GM12874 (cell line): Measurements from ENCODE around the gene GAS7.

ENCODE experiments used
- TF ChIP-seq, protein P1 (sequence below): IDR thresholded peaks from 2 replicates; pipeline ENCODE4 v1.5.1; 2011; ENCODE audit warnings: low read depth, mild to moderate bottlenecking, control low read depth, low read length, moderate library complexity; ENCODE audit not compliant: insufficient read depth

GAS7 gene

DNA sequence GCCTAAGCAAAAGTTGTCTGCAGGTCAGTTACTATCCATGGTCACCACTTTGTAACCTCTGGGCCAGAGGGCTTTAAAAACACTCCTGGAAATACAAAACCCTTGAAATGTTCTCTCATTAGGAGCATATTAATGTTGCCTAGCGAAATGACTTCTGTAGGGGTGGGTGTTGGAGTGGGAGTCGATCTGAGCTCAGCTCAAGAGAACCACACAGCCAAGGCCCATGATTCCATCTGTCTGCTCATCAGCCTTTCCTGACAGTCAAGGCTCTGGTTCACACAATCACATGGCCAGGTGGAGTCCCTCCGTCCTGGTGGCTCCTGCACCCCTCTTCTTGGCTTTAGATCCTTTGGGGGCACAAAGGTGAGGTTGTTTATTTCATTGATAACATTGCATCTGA is 320.1 kb downstream of the GAS7 start:
- TF ChIP-seq, protein P1, sequence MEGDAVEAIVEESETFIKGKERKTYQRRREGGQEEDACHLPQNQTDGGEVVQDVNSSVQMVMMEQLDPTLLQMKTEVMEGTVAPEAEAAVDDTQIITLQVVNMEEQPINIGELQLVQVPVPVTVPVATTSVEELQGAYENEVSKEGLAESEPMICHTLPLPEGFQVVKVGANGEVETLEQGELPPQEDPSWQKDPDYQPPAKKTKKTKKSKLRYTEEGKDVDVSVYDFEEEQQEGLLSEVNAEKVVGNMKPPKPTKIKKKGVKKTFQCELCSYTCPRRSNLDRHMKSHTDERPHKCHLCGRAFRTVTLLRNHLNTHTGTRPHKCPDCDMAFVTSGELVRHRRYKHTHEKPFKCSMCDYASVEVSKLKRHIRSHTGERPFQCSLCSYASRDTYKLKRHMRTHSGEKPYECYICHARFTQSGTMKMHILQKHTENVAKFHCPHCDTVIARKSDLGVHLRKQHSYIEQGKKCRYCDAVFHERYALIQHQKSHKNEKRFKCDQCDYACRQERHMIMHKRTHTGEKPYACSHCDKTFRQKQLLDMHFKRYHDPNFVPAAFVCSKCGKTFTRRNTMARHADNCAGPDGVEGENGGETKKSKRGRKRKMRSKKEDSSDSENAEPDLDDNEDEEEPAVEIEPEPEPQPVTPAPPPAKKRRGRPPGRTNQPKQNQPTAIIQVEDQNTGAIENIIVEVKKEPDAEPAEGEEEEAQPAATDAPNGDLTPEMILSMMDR, result no peak

DNA sequence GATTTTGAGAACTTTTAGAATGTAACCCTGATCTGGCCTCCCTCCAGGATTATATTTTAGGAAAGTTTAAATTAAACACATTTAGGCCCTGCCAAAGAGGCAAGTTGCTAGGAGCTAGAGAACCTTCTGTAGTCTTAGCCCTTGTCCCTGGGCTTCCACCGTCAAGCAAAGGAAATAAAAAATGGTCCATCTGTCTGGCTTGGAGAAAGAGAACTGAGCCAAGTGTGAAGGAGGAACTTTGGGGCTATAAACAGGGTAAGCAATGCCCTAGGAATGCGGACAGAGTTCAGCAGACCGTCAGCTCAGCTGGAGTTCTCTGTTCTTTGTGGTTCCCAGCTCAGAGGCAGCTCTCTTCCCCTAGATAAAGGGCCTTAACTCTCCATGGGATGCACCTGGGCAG is 323.0 kb downstream of the GAS7 start:
- TF ChIP-seq, protein P1, result no peak

DNA sequence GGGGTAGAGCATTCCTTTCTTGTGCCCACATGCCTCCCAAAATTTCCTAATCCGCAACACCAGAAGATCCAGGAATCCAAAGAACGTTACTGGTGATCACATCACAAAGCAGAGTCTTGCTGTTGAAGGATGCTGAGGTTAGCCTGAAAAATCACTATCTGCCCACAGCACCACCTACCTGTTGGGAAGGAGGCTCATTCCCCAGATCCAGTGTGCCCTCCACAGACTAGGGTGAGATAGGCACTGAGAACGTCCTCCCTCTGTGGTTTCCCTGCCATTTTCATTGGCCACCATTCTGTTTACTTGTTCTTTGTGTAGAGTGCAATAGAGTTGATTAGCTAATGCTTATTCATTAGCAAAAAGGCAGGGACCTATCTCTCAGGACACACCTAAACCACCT is 323.7 kb downstream of the GAS7 start:
- TF ChIP-seq, protein P1, result no peak

DNA sequence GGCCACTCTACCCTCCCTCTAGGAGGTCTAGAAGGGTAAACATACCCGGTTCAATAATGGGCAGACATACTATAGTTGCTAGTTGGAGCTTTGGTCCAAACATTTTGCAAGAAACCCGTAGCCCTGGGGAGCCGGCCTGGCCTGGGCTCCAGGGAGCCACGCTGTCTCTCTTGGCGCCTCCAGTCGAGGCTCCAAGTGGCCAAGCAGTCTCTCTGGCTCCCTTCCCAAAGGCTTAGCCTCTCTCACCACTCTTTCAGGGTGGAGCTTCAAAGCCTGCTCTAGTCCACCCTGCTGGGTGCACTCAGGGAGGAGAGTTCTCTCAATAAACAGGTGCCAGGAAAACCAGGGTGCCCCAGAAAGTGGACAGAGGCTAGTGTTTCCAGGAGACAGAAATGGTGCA is 325.6 kb downstream of the GAS7 start:
- TF ChIP-seq, protein P1, result no peak

DNA sequence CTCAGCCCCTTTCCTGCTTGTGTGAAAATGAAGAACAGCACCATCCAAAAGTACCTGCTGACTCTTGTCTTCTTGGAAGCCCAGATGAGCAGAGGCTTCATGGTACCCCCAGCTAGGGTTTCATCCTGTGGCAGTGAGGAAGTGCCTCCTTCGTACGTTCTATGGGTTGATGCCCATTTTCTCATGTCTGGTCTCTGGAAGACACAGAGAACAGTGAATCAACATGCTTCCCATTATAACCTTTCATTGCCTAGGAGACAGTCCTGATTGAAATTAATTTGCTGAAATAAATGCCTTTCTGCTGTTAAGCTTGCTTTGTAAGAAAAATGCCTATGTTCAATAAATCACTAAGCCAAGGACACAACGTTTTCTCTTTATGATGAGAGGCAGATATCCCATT is 329.9 kb downstream of the GAS7 start:
- TF ChIP-seq, protein P1, result no peak

DNA sequence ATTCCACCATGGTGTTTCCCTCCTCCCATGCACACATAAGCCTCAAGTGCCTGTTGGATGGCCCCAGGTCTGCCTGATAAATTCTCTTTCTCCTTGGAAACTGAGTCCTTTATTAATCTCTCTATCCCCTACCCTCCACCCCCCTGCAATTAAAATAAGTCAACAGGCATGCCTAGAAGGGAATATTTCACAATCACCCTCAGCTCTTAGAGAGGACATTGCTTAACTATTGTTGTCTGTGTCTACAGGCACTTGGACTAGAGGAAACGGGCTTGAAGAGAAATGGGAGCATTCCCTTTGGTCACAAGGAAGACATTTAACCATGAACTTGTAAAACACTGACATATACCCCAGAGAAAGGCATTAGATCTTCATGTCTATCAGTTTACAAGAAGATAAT is 332.8 kb downstream of the GAS7 start:
- TF ChIP-seq, protein P1, result no peak

DNA sequence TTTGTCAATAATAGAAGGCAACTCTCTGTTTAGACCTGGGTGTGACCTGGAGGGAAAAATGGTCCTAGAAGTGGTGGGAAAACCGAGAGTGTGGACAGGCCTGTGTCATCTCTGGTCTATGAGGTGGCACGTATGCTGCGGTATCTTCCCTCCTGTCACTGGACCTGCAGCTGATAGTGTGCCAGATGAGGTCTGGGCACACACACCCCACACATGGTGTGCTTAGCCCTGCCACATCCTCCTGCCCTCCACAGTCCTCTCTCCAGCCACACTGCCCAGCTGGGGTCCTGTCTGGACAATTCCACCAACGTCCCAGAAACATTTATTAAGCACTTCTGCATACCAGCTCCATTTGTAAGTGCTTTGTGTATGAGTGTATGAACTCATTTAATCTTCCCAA is 335.5 kb downstream of the GAS7 start:
- TF ChIP-seq, protein P1, result no peak

DNA sequence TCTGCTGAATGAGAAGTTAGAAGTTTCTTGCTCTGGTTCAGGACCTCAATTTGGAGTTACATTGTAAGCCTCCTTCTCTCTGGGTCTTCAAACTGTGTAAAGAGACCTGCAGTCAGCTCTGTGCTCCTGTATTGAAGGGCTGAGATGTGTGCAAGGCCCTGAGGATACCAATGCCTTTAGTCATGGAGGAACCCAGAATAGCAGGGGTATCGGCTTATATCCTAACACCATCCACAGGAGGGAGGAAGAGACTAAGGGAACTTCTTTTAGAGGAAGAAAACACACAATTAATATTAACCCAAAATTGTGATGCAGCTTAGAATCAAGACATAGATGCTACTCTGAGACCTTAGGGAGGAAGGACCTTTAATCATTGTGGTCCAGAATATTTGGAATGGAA is 336.2 kb downstream of the GAS7 start:
- TF ChIP-seq, protein P1, result no peak
